Stimulated activated CD8-positive, alpha-beta memory T cell treated with anti-CD3 and anti-CD28 coated beads, Interleukin-4, amount 100 ng/mL, for 4 hours (primary cell): ENCODE data around the gene DOCK9.

ENCODE experiments used
- DNase-seq, 2 donors: peaks; one replicate each; pipeline ENCODE4 v3.0.0-alpha.2; 2020; ENCODE audit warnings: low read depth in 2 of 2, low spot score in 1 of 2

DOCK9 gene

DNA sequence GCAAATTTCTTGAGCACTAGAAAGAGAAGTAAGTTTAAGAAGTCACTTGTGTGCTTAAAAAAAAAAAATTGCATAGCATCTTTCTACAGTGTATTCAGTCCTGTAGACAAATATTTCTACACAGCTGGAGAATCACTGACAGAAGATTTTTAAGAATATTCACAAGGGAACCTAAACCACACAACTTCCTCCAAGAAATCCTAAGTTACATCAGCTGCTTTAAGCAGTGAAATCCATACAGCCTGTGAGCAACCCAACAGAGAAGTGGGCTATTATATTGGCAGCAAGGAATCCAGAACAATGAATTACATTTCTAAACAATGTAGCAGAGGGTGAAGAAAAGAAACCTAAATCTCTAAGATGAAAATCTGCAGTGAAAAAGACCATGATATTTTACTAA, 1.5 kb downstream of the DOCK9 start:
- DNase-seq: no peak

- DNase-seq: no peak
Observed at GRCh38 chr13:98975822-98976261, 2.0 kb downstream of the DOCK9 start.

GRCh38 chr13:98974053-98974452, 3.8 kb downstream of the DOCK9 start:
- no peak for DNase-seq

- DNase-seq: no peak
Observed at GRCh38 chr13:98972627-98973026, 5.2 kb downstream of the DOCK9 start.

GRCh38 chr13:98972059-98972458, 5.8 kb downstream of the DOCK9 start:
- no peak for DNase-seq

DNA sequence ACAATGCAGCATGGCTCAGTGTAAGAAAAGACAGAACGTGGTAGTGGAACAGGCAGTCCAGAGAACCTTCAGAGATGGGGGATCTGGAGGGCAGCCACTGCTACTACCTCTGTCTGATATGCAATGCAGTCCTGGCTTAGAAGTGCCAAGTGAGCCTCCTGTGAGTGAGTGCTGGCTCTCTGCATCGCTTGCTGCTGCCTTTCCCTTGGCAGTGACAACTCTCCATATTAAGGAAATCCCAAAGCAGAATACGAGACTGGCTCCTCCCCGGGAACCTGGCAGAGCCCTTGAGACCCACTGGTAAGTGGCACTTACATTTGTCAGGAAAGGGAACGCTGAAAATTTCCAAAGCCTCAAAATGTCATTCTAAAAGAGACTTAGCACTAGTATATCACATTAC, 7.5 kb downstream of the DOCK9 start:
- DNase-seq: no peak

- DNase-seq: no peak
Observed at GRCh38 chr13:98967491-98967890, 10.4 kb downstream of the DOCK9 start.

- no peak for DNase-seq
Observed at GRCh38 chr13:98966019-98966418, 11.8 kb downstream of the DOCK9 start.

GRCh38 chr13:98965325-98965724, 12.5 kb downstream of the DOCK9 start:
- DNase-seq: no peak

- DNase-seq: no peak
Observed at GRCh38 chr13:98963917-98964316, 13.9 kb downstream of the DOCK9 start.

DNA sequence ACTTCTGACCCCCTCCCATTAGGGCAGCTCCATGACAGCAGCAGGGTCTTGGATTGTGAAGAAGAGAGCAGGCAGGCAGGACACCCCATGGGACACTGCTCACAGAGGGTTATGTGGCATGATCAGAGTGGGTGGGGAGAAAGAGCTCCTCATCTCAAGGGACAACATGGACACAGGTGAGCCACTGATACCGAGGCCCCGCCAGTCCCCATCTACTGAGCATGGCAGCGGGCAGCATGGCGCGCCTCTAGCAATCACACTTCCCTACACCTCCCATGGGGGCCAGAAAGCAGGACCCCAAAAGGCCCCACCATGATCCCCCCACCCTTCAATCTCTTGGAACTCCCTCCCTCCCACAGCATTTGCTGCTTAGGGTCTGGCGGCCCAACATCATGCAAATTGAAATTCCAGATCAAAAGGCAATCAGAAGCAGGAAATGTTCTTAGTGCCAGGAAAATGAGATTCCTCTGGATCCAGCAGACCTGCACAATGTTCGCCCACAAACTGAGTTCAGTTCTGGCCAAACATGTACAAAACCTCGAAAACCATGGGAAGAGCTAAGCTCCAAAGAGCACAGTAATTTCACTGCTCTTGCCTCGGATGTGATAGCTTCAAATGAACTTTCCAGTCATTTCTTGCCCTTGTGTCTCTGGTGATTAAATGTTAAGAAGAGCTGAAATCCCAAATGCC, 14.8 kb downstream of the DOCK9 start:
- no peak for DNase-seq

- no peak for DNase-seq
Observed at GRCh38 chr13:98961503-98962105, 16.3 kb downstream of the DOCK9 start.

DNA sequence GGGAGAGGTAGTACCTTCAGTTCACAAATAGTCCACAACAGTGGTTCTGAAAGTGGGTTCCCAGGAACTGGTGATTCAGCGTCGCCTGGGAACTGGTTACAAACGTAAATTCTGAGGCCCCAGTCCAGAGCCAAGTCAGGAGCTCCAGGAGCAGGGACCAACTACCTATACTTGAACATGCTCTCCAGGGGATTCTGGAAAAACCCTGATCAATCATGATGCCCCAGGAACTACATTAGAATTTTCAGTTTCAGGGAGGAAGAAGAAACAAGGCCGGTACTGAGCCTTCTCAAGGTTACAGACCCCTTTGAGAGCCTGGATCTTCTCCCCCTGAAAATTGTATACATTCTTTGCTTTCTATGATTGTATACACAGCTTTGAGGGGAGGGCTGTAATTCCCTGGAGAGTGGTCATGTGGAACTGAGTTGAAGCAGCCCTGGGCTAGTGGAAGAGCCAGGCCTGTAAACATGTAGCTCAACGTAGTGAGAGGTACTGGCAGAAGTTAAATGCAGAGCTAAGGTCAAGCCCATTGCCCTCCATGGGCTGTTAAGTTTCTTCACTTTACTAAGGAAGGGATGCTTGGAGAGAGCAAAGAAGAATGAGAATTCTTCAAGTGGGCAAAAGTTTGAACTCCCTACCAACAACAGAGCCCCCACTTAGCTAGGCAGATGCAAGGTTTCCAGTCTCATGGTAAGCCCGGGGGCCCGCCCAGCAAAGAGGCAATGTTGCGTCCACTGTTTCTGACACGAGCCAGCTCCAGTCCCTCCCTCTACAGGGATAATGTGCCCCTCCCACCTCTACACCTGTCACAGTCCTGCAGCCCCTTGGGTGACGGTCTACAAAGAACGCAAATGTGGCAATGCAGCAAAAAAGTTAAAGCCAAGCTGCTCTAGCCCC, 17.0 kb downstream of the DOCK9 start:
- DNase-seq: no peak

- no peak for DNase-seq
Observed at GRCh38 chr13:98959786-98960605, 17.9 kb downstream of the DOCK9 start.

- DNase-seq: no peak
Observed at GRCh38 chr13:98959291-98959690, 18.6 kb downstream of the DOCK9 start.

DNA sequence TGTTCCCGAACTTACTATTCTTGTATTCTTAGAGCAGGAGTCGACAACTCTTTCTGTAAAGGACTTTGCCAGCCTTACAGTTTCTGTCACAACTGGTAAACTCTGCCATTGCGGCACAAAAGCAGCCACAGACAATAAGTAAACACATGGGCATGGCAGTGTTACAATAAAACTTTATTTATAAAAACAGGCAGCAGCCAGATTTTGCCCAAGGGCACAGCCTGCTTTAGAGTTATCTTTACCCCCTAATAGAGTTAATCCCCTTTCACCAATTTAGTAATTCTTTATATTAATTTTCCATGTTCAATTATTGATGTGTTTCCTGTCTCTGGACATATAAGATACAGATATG, 19.4 kb downstream of the DOCK9 start:
- DNase-seq: no peak

DNA sequence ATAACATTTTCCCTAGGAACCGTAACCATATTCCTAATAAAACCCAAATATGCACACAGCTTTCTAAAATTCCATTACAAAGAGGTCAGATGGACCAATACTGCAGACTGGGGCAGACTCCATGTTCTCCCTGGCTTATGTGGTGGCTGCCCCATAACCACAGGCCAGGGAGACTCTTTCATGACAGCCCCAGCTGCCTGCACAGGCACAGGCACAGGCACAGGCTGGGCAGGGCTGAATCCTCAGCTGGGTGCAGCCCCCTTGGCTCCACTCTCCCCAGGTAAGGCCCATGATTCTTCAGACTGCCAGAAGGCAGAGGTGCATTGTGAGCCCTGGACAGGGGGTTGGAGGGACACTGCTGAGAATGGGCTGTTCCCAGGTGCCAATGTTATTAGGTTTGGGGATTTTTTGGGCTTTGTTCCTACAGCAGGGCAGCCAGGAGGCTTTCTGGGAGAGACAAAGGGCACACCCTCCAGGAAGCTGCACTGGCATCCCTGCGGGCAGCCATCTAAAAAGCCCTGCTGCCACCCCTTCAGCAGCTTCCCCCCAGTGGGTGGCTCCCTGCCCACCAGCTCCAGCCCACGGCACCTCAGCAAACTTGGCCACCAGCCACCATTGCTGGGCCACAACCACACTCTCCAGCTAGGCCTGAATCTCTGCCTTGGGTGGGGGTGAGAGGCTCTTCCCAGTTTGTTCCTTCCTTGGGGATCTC, 20.0 kb downstream of the DOCK9 start:
- DNase-seq: no peak

DNA sequence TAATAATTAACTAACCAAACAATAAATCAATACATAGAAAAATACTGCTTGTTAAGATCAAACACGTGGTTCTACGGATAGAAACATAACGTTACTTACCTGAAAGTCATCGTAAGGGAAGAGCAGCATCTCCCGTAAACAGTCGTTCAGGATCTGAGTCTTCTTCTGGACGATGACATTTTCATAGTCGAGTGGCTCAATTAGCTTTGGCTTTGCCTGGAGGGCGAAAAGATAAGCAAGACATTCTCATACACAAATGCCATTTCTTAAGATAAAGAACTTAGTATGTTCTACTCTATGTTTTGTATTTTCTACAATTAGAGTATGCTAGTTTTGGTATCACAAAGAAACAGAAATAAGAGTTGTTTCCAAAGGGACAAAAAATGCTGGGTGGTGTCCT, 22.5 kb downstream of the DOCK9 start:
- DNase-seq: no peak

DNA sequence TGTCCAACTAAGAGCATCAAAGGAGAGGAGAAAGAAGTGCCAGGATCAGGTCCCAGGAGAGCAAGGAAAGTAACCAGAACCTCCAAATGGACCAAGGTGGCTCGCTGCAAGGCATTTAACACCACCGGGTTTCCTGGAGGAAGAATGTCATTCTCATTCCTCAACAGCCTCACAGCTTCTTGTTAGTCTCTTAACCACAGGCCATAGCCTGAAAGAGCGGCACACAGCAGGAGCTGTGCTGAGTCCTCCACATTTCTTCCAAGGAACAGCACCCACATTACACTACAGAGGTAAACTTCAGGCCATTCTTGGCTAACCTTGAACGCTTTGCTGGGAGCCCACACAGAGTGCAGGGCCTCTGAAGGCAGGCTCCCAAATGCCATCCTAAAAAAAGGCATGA, 23.6 kb downstream of the DOCK9 start:
- DNase-seq: no peak

- DNase-seq: no peak
Observed at GRCh38 chr13:98951266-98951665, 26.6 kb downstream of the DOCK9 start.

GRCh38 chr13:98950705-98951104, 27.2 kb downstream of the DOCK9 start:
- DNase-seq: no peak
